Neural cell (in vitro differentiated cells): ENCODE measurements around the gene COG8. TPM values are rescaled to one million over a fixed set of nuclear protein-coding genes. Genes with fewer than 3 reads are reported as not detected.

Experiments used
- H2AFZ ChIP-seq: fragments of 200-600, 300-800 bp; sonication (generic), shearing (Covaris generic); 2 replicates; pipeline ENCODE4 v1.6.0; 2014; ENCODE audit warnings: low read depth, mild to moderate bottlenecking, antibody characterized with exemption, low read length, moderate library complexity
- H3F3A ChIP-seq: fragments of 200-600 bp; shearing (Covaris generic); 2 replicates; pipeline ENCODE4 v1.6.1; 2016; ENCODE audit warnings: mild to moderate bottlenecking, moderate library complexity, mixed read lengths, antibody characterized with exemption, low read length; ENCODE audit not compliant: insufficient read depth, poor library complexity, severe bottlenecking
- H3K27ac ChIP-seq: fragments of 200-600, 300-800 bp; sonication (generic), shearing (Covaris generic); 2 replicates; pipeline ENCODE4 v1.5.1; 2014; ENCODE audit warnings: mild to moderate bottlenecking, low read length, moderate library complexity
- H3K27me3 ChIP-seq: fragments of 300-800, 200-600 bp; sonication (generic), shearing (Covaris generic); 2 replicates; pipeline ENCODE4 v1.6.0; 2014; ENCODE audit warnings: mild to moderate bottlenecking, low read depth, low read length, moderate library complexity; ENCODE audit not compliant: insufficient read depth
- H3K36me3 ChIP-seq: fragments of 300-800, 200-600 bp; sonication (generic), shearing (Covaris generic); 2 replicates; pipeline ENCODE4 v1.5.1; 2014; ENCODE audit warnings: mild to moderate bottlenecking, antibody characterized with exemption, low read length, moderate library complexity; ENCODE audit not compliant: insufficient read depth
- H3K4me2 ChIP-seq: fragments of 300-800, 200-600 bp; sonication (generic), shearing (Covaris generic); 2 replicates; pipeline ENCODE4 v1.6.0; 2014; ENCODE audit warnings: mild to moderate bottlenecking, low read length
- H3K4me3 ChIP-seq: fragments of 300-800, 200-600 bp; sonication (generic), shearing (Covaris generic); 2 replicates; pipeline ENCODE4 v1.5.1; 2014; ENCODE audit warnings: mild to moderate bottlenecking, low read length, moderate library complexity
- H3K79me2 ChIP-seq: fragments of 200-600 bp; shearing (Covaris generic); replicated peaks from 2 replicates; pipeline ENCODE4 v1.6.0; 2014; ENCODE audit warnings: mild to moderate bottlenecking, low read length, moderate library complexity; ENCODE audit not compliant: insufficient read depth
- H3K9ac ChIP-seq: fragments of 300-800, 200-600 bp; sonication (generic), shearing (Covaris generic); 2 replicates; pipeline ENCODE4 v1.6.1; 2016; ENCODE audit warnings: mild to moderate bottlenecking, low read length, mixed read lengths
- H3K9me2 ChIP-seq: fragments of 200-600 bp; shearing (Covaris generic); 2 replicates; pipeline ENCODE4 v1.6.1; 2016; ENCODE audit warnings: mild to moderate bottlenecking, low read length, mixed read lengths; ENCODE audit not compliant: insufficient read depth
- H3K9me3 ChIP-seq: fragments of 200-600, 300-800 bp; sonication (generic), shearing (Covaris generic); 2 replicates; pipeline ENCODE4 v1.6.1; 2016; ENCODE audit warnings: mild to moderate bottlenecking, mixed run types, low read length, moderate library complexity, mixed read lengths
- H4K20me1 ChIP-seq: fragments of 200-600 bp; shearing (Covaris generic); 2 replicates; pipeline ENCODE4 v1.6.1; 2016; ENCODE audit warnings: mild to moderate bottlenecking, mixed run types; ENCODE audit not compliant: insufficient read depth
- CTCF ChIP-seq: fragments of 450-650 bp; IDR thresholded peaks from 2 replicates; pipeline ENCODE4 v1.5.1; 2014; ENCODE audit warnings: antibody characterized with exemption, mild to moderate bottlenecking, moderate library complexity; ENCODE audit not compliant: poor library complexity, severe bottlenecking
- EP300 ChIP-seq: fragments of 450-650 bp; conservative IDR thresholded peaks from 2 replicates; pipeline ENCODE4 v1.6.1; 2014; ENCODE audit warnings: antibody characterized with exemption, mild to moderate bottlenecking, moderate library complexity; ENCODE audit not compliant: poor library complexity, severe bottlenecking
- EZH2 ChIP-seq: fragments of 200-600, 300-800 bp; shearing (Covaris generic), sonication (generic); IDR thresholded peaks from 2 replicates; pipeline ENCODE4 v1.6.1; 2014; ENCODE audit warnings: antibody characterized with exemption, low read length, borderline replicate concordance, mild to moderate bottlenecking; ENCODE audit not compliant: insufficient read depth, poor library complexity, severe bottlenecking
- MXI1 ChIP-seq: fragments of 450-650 bp; conservative IDR thresholded peaks from 2 replicates; pipeline ENCODE4 v1.6.1; 2014; ENCODE audit warnings: antibody characterized with exemption, mild to moderate bottlenecking; ENCODE audit not compliant: poor library complexity, severe bottlenecking
- POLR2AphosphoS5 ChIP-seq: IDR thresholded peaks from 2 replicates; pipeline ENCODE4 v1.6.1; 2012
- RAD21 ChIP-seq: fragments of 450-650 bp; conservative IDR thresholded peaks from 2 replicates; pipeline ENCODE4 v1.6.1; 2014; ENCODE audit warnings: antibody characterized with exemption, mild to moderate bottlenecking, moderate library complexity
- SMC3 ChIP-seq: fragments of 450-650 bp; conservative IDR thresholded peaks from 2 replicates; pipeline ENCODE4 v1.6.1; 2014; ENCODE audit warnings: antibody characterized with exemption, mild to moderate bottlenecking, moderate library complexity; ENCODE audit not compliant: poor library complexity
- TAF1 ChIP-seq: IDR thresholded peaks from 2 replicates; pipeline ENCODE4 v1.6.1; 2012; ENCODE audit warnings: low read depth
- polyA plus RNA-seq: library from polyadenylated mRNA; depleted of rRNA; stranded (reverse); fragments of >200 nt; gene quantifications from 2 replicates; pipeline ENCODE4 v1.2.3, GENCODE V29; 2014
- TF ChIP-seq, protein P1 (sequence below): IDR thresholded peaks from 2 replicates; pipeline ENCODE4 v1.6.1; 2012; ENCODE audit warnings: borderline replicate concordance

COG8 gene
- polyA plus RNA-seq, 1 donor from 2014 or later: 27.8 TPM

GRCh38 chr16:69318177-69318910, 21.0 kb downstream of the COG8 start:
- H3K9me2 ChIP-seq: no peaks in the 10 kb centered on the region
- no peak overlapping the region for H3K9ac ChIP-seq
- no peaks in the 10 kb centered on the region for H3K9me3 ChIP-seq
- no peak overlapping the region for H3K4me2 ChIP-seq
- no peaks in the 10 kb centered on the region for H3F3A ChIP-seq
- peaks cover 3% of the 10 kb centered on the region for H3K79me2 ChIP-seq
- TF ChIP-seq POLR2AphosphoS5 (no peak), RAD21 (no peak), SMC3 (no peak)
- no peaks in the 10 kb centered on the region for H4K20me1 ChIP-seq
- H3K4me3 ChIP-seq: no peak overlapping the region
- H3K27ac ChIP-seq: no peak overlapping the region
- H3K27me3 ChIP-seq: no peaks in the 10 kb centered on the region
- H3K36me3 ChIP-seq: peaks cover 7% of the 10 kb centered on the region
- no peak overlapping the region for H2AFZ ChIP-seq

DNA sequence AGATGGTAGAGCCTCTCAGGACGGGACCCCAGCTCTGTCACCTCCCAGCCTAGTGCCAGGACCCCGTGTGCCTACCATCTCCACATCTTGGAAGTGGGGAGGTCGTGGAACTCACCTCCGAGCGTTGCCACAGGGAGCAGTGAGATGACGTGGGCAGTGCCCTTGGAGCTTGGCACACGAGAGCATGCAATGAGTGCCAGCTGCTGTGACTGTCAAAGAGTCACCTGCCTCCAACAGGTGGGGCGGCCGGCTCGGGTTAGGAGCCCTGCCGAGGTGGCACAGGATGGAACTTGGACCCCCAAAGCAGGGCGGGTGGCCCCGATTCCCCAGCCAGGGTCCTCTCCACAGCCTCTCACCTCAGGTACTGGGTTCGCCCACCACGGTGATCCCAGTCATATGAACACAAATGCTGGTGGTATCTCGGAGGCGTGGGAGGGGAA, 22.7 kb downstream of the COG8 start:
- Histone ChIP-seq H3K4me2 (no peak overlapping the region), H3K9me3 (no peaks in the 10 kb centered on the region), H2AFZ (no peak overlapping the region), H3K27me3 (no peaks in the 10 kb centered on the region), H3K4me3 (no peak overlapping the region), H3K9me2 (no peaks in the 10 kb centered on the region), H3K27ac (no peak overlapping the region), H3F3A (no peaks in the 10 kb centered on the region), H3K36me3 (peaks cover 7% of the 10 kb centered on the region), H3K79me2 (peaks cover 19% of the 10 kb centered on the region), H4K20me1 (no peaks in the 10 kb centered on the region), H3K9ac (no peak overlapping the region)
- TF ChIP-seq, protein P1, sequence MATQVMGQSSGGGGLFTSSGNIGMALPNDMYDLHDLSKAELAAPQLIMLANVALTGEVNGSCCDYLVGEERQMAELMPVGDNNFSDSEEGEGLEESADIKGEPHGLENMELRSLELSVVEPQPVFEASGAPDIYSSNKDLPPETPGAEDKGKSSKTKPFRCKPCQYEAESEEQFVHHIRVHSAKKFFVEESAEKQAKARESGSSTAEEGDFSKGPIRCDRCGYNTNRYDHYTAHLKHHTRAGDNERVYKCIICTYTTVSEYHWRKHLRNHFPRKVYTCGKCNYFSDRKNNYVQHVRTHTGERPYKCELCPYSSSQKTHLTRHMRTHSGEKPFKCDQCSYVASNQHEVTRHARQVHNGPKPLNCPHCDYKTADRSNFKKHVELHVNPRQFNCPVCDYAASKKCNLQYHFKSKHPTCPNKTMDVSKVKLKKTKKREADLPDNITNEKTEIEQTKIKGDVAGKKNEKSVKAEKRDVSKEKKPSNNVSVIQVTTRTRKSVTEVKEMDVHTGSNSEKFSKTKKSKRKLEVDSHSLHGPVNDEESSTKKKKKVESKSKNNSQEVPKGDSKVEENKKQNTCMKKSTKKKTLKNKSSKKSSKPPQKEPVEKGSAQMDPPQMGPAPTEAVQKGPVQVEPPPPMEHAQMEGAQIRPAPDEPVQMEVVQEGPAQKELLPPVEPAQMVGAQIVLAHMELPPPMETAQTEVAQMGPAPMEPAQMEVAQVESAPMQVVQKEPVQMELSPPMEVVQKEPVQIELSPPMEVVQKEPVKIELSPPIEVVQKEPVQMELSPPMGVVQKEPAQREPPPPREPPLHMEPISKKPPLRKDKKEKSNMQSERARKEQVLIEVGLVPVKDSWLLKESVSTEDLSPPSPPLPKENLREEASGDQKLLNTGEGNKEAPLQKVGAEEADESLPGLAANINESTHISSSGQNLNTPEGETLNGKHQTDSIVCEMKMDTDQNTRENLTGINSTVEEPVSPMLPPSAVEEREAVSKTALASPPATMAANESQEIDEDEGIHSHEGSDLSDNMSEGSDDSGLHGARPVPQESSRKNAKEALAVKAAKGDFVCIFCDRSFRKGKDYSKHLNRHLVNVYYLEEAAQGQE: no peak
- TF ChIP-seq MXI1 (no peak), POLR2AphosphoS5 (no peak), EZH2 (no peak), CTCF (no peak), RAD21 (no peak), SMC3 (no peak), EP300 (no peak), TAF1 (no peak)
